Measurements from ENCODE around the gene NTRK2. TPM values are rescaled to one million over a fixed set of nuclear protein-coding genes. Genes with fewer than 3 reads are reported as not detected.

Gene NTRK2
- total and polyA plus RNA-seq, 2 experiments from 2014 or later: 0.03 TPM; not detected in 1

GRCh38 chr9:84867186-84867585, 197.7 kb downstream of the NTRK2 start:
- Histone ChIP-seq H3K9me2 (ENCODE audit: insufficient read depth) (0 out of 2 replicates have a peak, but pooled peaks cover 14% of the 10 kb centered on the region), H3K27me3 (ENCODE audit: insufficient read depth) (no peaks in the 10 kb centered on the region), H3K36me3 (ENCODE audit: insufficient read depth) (no peaks in the 10 kb centered on the region), H3K4me2 (no peak overlapping the region), H3F3A (replicated peaks; ENCODE audit: low read depth) (no peaks in the 10 kb centered on the region), H3K4me3 (no peak overlapping the region), H3K79me2 (replicated peaks; ENCODE audit: insufficient read depth) (no peaks in the 10 kb centered on the region), H3K27ac (ENCODE audit: low read depth) (no peak overlapping the region), H4K20me1 (replicated peaks; ENCODE audit: insufficient read depth) (no peaks in the 10 kb centered on the region), H3K4me1 (ENCODE audit: insufficient read depth) (peaks cover 15% of the 10 kb centered on the region), H2AFZ (no peak overlapping the region)
- no peak overlapping the region for H3K4me3 Mint-ChIP-seq
- DNase-seq (ENCODE audit: low spot score) (no peak), ATAC-seq (no peak)
- H3K4me1 Mint-ChIP-seq: peaks cover 29% of the 10 kb centered on the region
- H3K27ac Mint-ChIP-seq: no peak overlapping the region
- no peaks in the 10 kb centered on the region for H3K9me3 Mint-ChIP-seq
- H3K27me3 Mint-ChIP-seq (ENCODE audit: insufficient read depth, low read depth, poor library complexity): peaks cover 3% of the 10 kb centered on the region
- H3K36me3 Mint-ChIP-seq (ENCODE audit: low read depth): no peaks in the 10 kb centered on the region
- TF ChIP-seq JUNB (IDR thresholded peaks at IDR 0.05; ENCODE audit: unreplicated experiment) (no peak), ETS1 (IDR thresholded peaks at IDR 0.05) (no peak), EZH2phosphoT487 (IDR thresholded peaks at IDR 0.05; ENCODE audit: unreplicated experiment) (no peak), ZNF114 (CRISPR knock-in tag; IDR thresholded peaks at IDR 0.05) (no peak), NANOG (IDR thresholded peaks at IDR 0.05; ENCODE audit: borderline replicate concordance) (no peak), STAT1 (IDR thresholded peaks at IDR 0.05; ENCODE audit: unreplicated experiment) (no peak), POLR2AphosphoS5 (IDR thresholded peaks at IDR 0.05; ENCODE audit: low read depth) (no peak), EZH2 (IDR thresholded peaks at IDR 0.05; ENCODE audit: low read depth, unreplicated experiment) (no peak), ZNF462 (CRISPR knock-in tag; IDR thresholded peaks at IDR 0.05) (no peak), CREB1 (CRISPR knock-in tag; IDR thresholded peaks at IDR 0.05; ENCODE audit: low read depth) (no peak), ZNF331 (CRISPR knock-in tag; IDR thresholded peaks at IDR 0.05; ENCODE audit: low read depth) (no peak)
- TF ChIP-seq, protein P1, sequence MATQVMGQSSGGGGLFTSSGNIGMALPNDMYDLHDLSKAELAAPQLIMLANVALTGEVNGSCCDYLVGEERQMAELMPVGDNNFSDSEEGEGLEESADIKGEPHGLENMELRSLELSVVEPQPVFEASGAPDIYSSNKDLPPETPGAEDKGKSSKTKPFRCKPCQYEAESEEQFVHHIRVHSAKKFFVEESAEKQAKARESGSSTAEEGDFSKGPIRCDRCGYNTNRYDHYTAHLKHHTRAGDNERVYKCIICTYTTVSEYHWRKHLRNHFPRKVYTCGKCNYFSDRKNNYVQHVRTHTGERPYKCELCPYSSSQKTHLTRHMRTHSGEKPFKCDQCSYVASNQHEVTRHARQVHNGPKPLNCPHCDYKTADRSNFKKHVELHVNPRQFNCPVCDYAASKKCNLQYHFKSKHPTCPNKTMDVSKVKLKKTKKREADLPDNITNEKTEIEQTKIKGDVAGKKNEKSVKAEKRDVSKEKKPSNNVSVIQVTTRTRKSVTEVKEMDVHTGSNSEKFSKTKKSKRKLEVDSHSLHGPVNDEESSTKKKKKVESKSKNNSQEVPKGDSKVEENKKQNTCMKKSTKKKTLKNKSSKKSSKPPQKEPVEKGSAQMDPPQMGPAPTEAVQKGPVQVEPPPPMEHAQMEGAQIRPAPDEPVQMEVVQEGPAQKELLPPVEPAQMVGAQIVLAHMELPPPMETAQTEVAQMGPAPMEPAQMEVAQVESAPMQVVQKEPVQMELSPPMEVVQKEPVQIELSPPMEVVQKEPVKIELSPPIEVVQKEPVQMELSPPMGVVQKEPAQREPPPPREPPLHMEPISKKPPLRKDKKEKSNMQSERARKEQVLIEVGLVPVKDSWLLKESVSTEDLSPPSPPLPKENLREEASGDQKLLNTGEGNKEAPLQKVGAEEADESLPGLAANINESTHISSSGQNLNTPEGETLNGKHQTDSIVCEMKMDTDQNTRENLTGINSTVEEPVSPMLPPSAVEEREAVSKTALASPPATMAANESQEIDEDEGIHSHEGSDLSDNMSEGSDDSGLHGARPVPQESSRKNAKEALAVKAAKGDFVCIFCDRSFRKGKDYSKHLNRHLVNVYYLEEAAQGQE (IDR thresholded peaks at IDR 0.05; ENCODE audit: unreplicated experiment): no peak
- TF ChIP-seq, protein P2, sequence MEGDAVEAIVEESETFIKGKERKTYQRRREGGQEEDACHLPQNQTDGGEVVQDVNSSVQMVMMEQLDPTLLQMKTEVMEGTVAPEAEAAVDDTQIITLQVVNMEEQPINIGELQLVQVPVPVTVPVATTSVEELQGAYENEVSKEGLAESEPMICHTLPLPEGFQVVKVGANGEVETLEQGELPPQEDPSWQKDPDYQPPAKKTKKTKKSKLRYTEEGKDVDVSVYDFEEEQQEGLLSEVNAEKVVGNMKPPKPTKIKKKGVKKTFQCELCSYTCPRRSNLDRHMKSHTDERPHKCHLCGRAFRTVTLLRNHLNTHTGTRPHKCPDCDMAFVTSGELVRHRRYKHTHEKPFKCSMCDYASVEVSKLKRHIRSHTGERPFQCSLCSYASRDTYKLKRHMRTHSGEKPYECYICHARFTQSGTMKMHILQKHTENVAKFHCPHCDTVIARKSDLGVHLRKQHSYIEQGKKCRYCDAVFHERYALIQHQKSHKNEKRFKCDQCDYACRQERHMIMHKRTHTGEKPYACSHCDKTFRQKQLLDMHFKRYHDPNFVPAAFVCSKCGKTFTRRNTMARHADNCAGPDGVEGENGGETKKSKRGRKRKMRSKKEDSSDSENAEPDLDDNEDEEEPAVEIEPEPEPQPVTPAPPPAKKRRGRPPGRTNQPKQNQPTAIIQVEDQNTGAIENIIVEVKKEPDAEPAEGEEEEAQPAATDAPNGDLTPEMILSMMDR (conservative IDR thresholded peaks at IDR 0.05; ENCODE audit: low read depth in 2 of 2): no peak

Data from GM23338 (cell line).